ENCODE measurements around the gene ATXN10. TPM values are rescaled to one million over a fixed set of nuclear protein-coding genes. Genes with fewer than 3 reads are reported as not detected.

The ATXN10 gene
- total RNA-seq, 1 donor from 2014 or later, result 99.7 TPM

DNA sequence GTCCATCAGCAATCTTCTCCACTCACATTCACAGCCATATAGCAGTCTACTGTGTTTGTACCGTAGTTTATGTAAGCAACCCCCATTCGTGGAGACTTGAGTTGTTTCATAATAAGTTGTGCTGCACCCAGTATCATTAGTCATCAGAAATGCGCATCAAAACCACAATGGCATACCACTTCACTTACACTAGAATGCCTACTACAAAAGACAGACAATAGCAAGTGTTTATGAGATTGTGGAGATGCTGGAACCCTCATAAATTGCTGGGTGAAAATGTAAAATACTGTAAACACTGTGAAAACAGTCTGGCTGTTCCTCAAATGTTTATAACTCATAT is 133.3 kb downstream of the ATXN10 start:
- Mint-ChIP-seq H3K9me3 (no peaks in the 10 kb centered on the region), H3K4me3 (no peak overlapping the region), H3K36me3 (ENCODE audit: low read depth) (peaks cover 56% of the 10 kb centered on the region)

DNA sequence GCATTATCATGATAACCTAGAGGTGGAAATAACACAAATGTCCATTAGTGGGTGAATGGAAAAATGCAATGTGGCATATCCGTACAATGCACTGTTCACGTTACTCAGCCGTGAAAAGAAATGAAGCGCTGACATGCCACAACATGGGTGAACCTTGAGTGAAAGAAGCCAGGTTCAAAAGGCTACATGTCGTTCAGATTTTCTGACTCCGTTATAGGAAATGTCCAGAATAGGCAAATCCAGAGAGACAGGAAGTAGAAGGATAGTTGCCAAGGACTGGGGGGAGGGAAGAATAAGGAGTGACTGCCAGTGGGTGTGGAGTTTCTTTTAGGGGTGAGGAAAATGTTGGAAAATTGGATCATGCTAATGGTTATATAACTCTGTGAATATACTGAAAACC is 133.8 kb downstream of the ATXN10 start:
- Mint-ChIP-seq H3K4me1 (no peaks in the 10 kb centered on the region), H3K9me3 (no peaks in the 10 kb centered on the region), H3K36me3 (ENCODE audit: low read depth) (peaks cover 56% of the 10 kb centered on the region), H3K4me3 (no peak overlapping the region), H3K27ac (no peak overlapping the region), H3K27me3 (no peaks in the 10 kb centered on the region)
- intact Hi-C loops (cut with micrococcal nuclease), result no loop called here
- ATAC-seq (ENCODE audit: low read depth), result no peak
- TF ChIP-seq, protein P1, sequence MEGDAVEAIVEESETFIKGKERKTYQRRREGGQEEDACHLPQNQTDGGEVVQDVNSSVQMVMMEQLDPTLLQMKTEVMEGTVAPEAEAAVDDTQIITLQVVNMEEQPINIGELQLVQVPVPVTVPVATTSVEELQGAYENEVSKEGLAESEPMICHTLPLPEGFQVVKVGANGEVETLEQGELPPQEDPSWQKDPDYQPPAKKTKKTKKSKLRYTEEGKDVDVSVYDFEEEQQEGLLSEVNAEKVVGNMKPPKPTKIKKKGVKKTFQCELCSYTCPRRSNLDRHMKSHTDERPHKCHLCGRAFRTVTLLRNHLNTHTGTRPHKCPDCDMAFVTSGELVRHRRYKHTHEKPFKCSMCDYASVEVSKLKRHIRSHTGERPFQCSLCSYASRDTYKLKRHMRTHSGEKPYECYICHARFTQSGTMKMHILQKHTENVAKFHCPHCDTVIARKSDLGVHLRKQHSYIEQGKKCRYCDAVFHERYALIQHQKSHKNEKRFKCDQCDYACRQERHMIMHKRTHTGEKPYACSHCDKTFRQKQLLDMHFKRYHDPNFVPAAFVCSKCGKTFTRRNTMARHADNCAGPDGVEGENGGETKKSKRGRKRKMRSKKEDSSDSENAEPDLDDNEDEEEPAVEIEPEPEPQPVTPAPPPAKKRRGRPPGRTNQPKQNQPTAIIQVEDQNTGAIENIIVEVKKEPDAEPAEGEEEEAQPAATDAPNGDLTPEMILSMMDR (IDR thresholded peaks at IDR 0.05), result no peak
- ChIA-PET CTCF (no interaction called here), POLR2A (no interaction called here)
- no peak for DNase-seq

More for the DNA sequence above, 133.3 kb downstream of the ATXN10 start:
- Mint-ChIP-seq H3K4me1 (no peaks in the 10 kb centered on the region), H3K27me3 (no peaks in the 10 kb centered on the region), H3K27ac (no peak overlapping the region)
- ATAC-seq (ENCODE audit: low read depth), result no peak
- intact Hi-C loops (cut with micrococcal nuclease), result no loop called here
- no peak for DNase-seq
- ChIA-PET CTCF (no interaction called here), POLR2A (no interaction called here)
- TF ChIP-seq, protein P1 (IDR thresholded peaks at IDR 0.05), result no peak

GRCh38 chr22:45807156-45807915 is 135.7 kb downstream of the ATXN10 start:
- intact Hi-C loops (cut with micrococcal nuclease), result no loop called here
- Mint-ChIP-seq H3K4me3 (no peak overlapping the region), H3K4me1 (no peaks in the 10 kb centered on the region), H3K27ac (no peak overlapping the region), H3K36me3 (ENCODE audit: low read depth) (peaks cover 55% of the 10 kb centered on the region), H3K27me3 (no peaks in the 10 kb centered on the region), H3K9me3 (no peaks in the 10 kb centered on the region)
- ChIA-PET POLR2A (no interaction called here), CTCF (no interaction called here)
- TF ChIP-seq, protein P1 (IDR thresholded peaks at IDR 0.05), result no peak
- no peak for DNase-seq
- no peak for ATAC-seq (ENCODE audit: low read depth)

DNA sequence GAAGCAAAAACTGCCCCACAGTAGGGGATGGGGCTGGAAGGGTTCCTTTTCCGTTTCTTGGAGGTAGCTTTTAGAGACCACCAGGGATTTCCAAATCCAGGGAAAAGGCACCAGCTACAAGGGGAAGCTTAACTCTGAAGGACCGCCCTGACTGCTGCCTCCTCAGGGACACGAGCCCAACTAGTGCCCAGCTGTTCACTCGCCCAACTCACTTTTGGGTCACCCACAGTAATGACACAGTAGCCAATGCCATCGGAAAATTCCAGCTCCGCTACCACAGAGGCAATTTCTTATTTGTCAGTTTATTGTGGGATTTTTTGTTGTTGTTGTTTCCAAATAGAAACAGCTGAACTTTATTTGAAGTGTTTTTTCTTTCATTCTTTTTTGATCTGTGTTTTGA is 141.3 kb downstream of the ATXN10 start:
- intact Hi-C loops (cut with micrococcal nuclease), result no loop called here
- Mint-ChIP-seq H3K4me3 (no peak overlapping the region), H3K27ac (no peak overlapping the region), H3K27me3 (no peaks in the 10 kb centered on the region), H3K36me3 (ENCODE audit: low read depth) (peaks cover 72% of the 10 kb centered on the region), H3K9me3 (no peaks in the 10 kb centered on the region), H3K4me1 (no peaks in the 10 kb centered on the region)
- ATAC-seq (ENCODE audit: low read depth), result no peak
- DNase-seq, result no peak
- POLR2A ChIA-PET, result no interaction called here
- TF ChIP-seq, protein P1 (IDR thresholded peaks at IDR 0.05), result no peak
- CTCF ChIA-PET, result no interaction called here

GRCh38 chr22:45814198-45814597 is 142.6 kb downstream of the ATXN10 start:
- ChIA-PET POLR2A (no interaction called here), CTCF (no interaction called here)
- H3K36me3 Mint-ChIP-seq (ENCODE audit: low read depth), result peaks cover 66% of the 10 kb centered on the region

More at GRCh38 chr22:45814198-45814597, 142.6 kb downstream of the ATXN10 start:
- H3K4me3 Mint-ChIP-seq, result no peak overlapping the region
- H3K9me3 Mint-ChIP-seq, result no peaks in the 10 kb centered on the region
- DNase-seq (no peak), ATAC-seq (ENCODE audit: low read depth) (no peak)
- H3K27me3 Mint-ChIP-seq, result no peaks in the 10 kb centered on the region
- H3K27ac Mint-ChIP-seq, result no peak overlapping the region
- H3K4me1 Mint-ChIP-seq, result no peaks in the 10 kb centered on the region
- TF ChIP-seq, protein P1 (IDR thresholded peaks at IDR 0.05), result no peak
- intact Hi-C loops (cut with micrococcal nuclease), result no loop called here

All from activated B cell treated with CpG ODN at 0.5 μM for 24 hours (primary cell).